HG02610 (cell line): ENCODE data around the gene GAA.

Experiments used
- ATAC-seq: cut with Tn5 transposase; IDR thresholded peaks from one replicate; pipeline ENCODE4 v1.9.1; 2021; ENCODE audit warnings: mild to moderate bottlenecking, moderate library complexity; ENCODE audit not compliant: unreplicated experiment

The GAA gene

DNA sequence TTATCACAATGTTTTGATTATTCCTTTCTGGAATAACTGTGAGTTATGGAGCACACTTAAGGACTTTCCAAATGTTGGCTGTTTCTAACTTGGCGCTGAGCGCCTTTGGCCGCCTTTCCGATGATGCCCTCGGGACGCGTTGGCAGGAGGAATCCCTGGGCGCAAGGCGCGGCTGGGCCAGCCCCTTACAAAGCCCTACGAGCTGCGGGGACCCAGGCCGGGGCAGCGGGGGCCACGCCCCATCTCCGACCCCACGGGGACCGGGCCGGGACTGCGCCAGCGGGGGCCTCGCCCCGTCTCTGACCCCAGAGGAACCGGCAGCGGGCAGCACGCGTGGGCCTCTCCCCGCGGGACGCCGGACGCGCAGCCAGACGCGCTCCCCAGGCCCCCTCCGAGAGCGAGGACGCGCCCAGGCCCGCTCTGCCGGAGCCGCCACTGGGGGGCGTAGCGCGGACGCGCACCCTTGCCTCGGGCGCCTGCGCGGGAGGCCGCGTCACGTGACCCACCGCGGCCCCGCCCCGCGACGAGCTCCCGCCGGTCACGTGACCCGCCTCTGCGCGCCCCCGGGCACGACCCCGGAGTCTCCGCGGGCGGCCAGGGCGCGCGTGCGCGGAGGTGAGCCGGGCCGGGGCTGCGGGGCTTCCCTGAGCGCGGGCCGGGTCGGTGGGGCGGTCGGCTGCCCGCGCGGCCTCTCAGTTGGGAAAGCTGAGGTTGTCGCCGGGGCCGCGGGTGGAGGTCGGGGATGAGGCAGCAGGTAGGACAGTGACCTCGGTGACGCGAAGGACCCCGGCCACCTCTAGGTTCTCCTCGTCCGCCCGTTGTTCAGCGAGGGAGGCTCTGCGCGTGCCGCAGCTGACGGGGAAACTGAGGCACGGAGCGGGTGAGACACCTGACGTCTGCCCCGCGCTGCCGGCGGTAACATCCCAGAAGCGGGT is at the start of gene GAA:
TSS of gene GAA (plus strand) at position 571 of the 935 bp plus-strand sequence. CDS start 3,006 bp downstream, outside the sequence.
- ATAC-seq: peak; percentile 56

DNA sequence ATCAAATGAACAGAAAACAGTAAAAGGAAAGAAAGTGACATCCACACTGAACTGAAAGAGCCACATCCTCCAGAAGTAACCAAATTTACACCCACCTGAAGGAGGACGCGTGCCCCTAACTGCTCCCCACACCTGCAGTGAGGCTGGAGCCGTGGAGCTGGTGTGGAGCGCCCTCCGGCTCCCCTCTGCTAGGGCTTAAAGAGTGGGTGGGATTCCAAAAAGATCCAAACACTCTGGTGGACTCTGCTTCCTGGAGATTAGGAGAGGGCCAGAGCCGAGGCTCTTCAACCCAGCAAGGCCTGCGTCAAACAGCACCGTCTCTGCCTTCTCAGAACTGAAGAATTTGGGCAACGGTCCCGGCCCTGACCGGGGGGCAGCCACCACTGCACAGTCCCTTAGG is 49.7 kb upstream of the GAA start:
- ATAC-seq: no peak

DNA sequence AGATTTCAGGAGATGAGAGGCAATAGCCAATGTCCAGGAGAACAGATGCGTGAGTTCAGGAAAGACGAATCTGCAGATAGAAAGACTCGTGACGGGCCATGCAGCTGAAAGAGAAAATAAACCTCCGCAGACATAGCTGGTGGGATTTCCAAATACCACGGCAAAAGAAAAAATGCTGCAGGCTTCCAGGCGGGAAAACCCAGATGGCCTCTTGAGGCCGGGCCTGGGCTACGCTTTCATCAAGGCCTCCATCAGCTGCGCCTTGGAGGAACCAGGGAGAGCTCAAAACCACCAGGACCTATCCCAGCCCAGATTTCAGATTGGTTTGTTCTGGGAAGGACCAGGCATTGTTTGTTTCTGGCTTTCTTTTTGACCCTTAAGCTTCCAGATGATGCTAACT is 48.3 kb upstream of the GAA start:
- no peak for ATAC-seq

DNA sequence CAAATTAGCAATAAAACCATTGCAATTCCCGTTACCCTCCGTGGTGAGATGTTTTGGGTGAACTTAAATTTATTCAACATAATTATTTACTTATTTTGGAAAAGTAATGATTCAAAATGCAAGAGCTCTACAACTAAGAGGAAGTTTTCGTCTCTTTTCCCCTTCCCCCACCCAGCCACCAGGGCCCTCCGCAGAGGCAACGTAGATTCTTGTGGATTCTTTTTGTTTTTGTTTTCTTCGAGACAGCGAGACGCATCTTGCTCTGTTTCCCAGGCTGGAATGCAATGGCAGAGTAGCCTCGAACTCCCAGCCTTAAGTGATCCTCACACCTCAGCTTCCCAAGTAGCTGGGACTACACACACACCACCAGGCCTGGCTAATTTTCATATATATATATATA is 45.8 kb upstream of the GAA start:
- ATAC-seq: no peak

DNA sequence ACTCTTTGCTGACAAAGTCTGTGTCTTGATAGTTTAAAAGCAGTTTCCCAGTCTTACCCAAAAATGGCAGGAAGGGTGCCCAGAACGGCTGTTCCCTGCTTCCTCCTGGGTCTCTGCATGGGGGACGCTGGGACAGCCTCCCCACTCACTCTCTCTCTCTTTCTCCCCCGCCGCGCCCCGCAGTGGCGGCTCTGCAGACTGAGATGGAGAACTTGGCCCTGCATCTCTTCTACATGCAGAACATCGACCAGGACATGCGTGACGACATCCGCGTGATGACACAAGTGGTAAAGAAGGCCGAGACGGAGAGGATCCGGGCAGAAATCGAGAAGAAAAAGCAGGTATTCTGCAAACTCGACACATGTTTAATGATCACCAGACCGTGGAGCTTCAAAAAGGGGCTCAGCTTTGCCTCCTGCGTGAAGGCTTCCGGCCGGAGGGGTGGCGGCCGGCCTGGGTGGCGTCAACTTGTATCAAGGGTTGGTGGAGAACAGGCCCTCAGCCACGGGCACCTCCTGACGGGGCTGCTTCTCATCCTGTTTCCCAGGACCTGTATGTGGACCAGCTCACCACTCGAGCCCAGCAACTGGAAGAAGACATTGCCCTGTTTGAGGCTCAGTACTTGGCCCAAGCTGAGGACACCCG is 42.9 kb upstream of the GAA start:
- no peak for ATAC-seq

DNA sequence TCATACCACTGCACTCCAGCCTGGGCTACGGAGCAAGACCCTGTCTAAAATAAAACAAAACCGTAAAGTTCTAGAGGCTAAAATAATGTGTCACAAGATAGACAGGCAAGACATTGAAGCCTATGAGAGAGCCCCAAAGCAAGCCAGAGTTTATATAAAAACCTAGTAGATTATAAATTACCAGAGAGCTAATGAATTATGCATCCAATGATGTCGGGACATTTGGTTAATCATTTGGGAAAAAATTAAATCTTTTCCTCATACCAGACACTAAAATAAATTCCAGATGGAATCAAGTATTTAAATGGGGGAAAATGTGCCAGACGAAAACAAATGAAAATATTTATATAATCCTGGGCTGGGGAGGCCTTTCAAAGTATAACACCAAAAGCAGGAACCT is 40.7 kb upstream of the GAA start:
- ATAC-seq: no peak

DNA sequence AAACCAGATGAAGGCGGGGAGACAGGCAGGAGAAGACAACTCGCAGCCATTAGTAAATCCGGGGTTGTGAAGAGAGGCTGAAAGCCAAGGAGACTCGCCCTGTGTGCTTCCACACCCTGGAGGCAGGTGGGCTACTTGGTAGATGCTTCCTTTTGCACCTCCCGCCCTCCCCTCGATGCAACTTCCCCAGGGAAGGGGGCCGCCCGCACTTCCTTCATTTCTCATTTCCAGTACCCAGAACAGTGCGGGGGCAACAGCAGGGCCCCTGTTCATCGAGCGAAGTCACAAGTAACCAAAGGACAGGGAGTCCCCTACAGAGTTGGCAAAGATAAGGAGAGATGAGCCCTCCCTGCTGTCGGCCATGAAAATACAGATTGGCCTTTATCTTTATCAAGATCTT is 40.0 kb upstream of the GAA start:
- no peak for ATAC-seq

DNA sequence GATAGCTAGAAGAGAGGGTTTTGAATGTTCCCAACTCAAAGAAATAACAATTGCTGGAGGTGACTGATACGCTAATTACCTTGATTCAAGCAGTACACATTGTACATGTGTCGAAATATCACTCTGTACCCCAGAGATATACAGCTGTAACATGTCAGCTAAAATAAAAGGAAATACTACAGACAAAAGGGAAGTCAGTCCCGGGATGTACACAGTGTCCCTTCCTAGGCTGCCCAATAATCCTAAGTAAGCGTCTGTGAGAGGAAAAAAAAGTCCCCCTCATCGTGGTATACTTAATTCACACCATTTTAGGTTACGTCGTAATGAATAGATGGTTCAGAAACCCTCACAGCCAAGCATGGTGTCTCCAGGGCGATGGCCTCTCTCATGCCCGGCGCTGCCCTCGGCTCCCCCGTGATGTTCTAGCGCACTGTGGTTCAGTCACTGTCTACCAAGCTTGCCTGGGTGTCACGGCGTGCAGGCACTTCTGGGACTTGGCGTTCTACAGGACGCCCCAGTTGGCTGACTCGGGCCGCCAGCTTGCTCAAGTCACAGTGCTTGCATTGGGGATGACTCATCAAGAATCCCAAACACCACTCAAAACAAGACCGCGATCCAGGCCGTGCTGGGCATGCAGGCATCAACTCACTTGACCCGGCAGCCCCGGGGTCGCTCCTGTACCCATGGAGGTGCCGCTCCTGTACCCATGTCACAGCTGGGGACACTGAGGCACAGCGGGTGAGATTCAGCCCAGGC is 37.4 kb upstream of the GAA start:
- ATAC-seq: no peak

DNA sequence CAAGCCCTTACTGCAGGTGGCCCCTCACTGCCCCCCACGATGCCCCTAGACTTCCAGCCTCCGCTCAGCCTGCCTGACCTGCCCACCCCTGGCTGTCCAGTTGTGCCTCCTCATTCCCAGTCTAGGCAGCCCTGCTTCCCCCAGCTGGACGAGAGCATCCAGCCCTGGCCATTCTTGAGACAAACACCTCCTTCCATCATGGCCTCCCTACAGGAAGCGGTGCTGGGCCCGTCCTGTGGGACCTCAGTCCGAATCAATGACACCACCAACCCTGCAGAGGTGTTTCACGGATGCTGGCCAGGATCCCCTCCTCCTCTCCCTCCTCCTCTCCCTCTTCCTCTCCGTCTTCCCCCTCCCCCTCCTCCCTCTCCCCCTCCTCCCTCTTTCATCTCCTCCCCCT is 36.7 kb upstream of the GAA start:
- ATAC-seq: no peak

DNA sequence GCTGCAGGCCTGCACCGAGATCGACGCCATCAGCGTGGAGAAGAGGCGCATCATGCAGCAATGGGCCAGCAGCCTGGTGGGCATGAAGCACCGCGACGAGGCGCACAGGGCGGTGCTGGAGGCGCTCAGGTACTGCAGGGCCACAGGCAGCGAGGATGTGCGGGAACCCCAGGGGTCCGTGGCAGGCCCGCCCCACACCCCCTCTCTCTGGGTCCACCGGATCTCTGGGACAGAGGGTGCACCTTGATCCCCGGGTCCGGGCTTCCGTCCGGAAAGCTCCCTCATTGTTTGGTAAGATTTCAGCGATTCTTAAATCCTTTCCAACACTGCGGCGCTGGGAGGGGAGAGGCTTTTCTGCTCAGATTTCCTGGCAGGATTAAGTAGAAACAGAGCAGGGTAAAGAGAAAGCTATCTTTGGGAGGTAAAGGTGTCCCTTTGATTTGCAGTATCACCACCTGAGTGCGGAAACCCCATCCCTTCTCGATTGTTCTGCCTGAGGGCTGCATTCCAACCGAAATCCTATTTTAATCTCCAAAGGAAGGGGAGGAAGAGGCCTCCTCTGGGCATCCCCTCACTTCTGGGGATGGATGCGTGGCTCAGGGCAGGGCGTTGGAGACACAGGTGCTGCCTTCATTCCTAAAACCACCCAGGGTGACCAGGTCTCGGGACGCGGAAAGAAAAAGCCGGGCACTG is 35.8 kb upstream of the GAA start:
- ATAC-seq: no peak

DNA sequence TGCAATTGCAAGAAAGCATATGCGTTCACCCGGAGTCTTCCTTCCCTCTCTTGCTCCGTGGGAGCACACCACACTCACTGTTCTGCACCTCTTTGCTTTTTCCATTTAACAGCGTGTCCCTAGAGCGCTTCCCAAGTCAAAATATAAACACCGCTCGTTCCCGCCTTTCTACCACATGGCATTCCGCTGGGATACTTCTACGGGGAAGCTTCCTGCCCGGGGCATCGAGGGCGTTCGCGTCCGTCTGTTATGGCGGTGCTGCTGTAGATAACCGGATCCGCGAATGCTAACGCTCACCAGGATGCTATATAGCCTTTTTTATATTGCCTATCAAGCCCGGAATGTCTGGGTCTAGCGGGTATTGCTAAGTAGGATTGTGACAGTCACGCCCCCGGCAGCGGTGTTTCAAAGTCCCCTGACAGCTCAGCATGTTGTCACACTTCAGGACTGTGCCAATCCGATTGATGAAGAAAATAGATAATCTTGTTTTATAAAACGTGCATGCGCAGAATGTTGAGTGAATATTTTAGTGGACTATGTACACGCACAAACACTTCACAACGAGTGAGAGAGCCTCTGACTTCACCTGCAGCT is 33.9 kb upstream of the GAA start:
- ATAC-seq: no peak

DNA sequence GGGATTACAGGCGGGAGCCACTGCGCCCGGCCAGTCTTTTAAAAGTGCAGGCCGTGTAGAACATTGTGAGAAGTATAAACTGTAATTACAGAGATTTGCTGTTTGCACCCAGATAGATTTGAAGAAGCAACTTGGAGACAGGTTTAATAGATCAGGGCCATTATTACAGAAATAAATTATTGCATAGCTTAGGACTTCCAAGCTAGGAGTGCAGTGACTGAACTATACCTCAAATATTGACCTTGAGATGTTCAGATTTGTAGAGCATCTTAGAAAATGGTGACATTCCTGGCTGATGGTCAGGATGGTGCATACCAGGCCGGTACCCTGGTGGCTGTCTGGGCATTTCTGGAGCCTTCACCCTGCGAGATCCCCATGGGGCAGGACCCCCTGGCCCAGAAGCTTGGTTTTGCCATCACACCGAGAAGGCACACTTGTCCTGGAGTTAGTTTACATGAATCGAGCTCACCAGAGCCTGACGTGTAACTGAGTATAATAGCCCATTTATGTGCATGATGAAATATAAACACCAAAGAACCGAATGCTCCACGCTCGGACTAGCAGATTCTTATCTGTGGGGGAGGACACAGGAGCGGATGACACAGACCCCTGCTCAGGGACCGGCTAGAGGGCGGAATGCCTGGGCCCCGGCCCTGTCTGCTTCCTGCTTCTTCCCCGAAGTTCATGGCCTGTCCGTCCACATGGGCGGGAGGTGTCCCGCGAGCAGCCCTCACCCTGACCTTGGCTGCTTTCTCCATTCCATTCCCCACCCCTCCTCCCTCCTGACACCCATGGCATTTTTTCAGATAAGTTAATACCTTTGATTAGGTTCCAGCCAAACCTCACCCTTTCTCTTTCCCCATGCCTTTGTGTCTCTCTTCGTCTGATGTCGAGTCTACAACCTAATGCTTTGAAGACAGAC is 32.8 kb upstream of the GAA start:
- ATAC-seq: no peak

DNA sequence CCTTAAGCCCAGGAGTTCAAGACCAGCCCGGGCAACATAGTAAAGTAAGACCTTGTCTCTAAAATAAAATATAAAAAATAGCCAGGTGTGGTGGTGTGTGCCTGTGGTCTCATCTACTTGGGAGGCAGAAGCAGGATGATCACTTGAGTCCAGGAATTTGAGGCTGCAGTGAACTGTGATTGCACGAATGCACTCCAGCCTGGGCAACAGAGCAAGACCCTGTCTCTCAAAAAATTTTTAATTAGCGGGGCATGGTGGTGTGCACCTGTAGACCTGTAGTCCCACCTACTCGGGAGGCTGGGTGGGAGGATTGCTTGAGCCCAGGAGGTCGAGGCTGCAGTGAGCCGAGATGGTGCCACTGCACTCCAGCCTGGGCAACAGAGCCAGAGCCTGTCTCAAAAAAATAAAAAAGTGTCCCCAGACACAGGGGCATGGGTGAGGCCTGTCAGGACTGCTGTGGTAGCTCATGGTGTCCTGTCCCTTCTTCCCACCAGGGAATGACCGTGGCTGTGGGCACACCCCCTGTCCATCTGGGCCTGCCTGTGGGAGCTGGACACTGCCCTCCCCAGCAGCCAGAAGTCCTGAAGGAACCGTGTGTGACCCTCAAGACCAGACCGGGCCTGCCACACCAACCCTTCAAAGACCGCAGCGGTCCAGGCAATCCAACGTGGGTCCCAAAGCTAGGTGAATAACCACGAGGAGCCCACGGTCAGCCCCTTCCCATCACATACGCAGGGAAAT is 30.8 kb upstream of the GAA start:
- no peak for ATAC-seq

DNA sequence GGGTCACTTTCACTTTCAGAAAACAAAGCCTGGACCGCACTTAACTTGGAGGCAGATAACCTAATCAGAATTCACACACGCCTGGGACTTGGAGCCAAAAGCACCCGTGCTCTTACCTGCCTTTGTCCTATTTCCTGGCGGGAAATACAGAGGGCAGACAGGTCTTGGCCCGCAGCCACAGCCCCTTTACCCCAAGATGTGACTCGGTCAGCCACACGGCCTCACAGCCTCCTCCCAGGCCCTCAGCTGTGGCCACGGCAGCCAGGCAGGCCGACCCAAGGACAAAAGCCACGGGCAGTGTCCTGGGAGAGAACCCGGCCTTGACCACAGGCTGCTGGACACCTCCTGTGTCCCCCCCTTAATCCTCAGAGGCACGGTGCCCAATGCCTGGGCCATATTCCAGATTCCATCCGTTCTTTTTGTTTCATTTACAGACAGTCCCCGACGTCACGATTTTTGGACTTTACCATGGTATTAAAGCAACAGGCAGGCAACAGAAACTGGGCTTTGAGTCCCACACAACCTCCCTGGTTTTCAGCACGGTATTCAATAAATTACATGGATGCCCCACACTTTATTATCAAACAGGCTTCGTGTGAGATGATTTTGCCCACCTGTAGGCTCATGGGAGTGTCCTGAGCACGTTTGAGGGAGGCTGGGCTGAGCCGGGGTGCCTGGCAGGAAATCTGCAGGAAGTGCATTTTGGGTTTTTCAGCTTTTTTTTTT is 30.1 kb upstream of the GAA start:
- no peak for ATAC-seq

DNA sequence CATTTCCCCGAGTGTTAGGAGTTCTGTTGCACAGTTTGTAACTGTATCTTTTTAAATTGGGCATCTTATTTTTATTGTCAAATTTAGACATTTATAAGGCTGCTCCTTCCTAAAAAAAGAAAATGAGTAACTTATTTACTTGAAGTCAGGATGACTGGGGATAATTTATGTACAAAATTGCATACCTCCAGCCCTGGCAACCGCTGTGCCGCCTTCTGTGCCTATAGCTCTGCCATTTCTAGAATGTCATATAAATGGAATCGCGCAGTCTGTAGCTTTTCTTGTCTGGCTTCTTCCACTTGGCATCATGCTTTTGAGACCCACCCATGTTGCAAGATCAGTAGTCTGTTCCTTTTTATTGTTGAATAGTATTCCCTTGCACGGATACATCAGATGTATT is 29.0 kb upstream of the GAA start:
- ATAC-seq: no peak

DNA sequence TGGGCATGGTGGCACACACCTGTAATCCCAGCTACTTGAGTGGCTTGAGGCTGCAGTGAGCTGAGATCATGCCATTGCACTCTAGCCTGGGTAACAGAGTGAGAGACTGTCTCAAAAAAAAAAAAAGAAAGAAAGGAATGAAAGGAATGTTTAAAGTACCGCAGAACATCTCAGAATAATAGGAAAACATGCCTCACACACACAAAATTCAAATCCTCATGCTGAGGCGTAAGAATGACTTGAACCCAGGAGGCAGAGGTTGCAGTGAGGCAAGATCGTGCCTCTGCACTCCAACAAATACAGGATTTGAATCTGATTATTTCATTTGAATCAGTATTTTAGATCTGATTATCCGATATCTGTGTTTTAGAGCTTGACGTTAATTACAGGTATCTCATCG is 21.3 kb upstream of the GAA start:
- no peak for ATAC-seq

DNA sequence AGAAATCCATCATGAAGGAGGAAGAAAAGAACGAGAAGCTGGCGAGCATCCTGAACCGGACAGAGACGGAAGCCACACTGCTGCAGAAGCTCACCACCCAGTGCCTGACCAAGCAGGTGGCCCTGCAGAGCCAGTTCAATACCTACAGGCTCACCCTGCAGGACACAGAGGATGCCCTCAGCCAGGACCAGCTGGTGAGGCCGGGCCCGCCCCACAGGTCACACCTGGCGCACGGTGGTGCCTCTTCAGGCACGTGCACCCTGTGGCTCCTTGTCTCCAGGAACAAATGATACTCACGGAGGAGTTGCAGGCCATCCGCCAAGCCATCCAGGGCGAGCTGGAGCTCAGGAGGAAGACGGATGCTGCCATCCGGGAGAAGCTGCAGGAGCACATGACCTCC is 19.8 kb upstream of the GAA start:
- ATAC-seq: no peak

DNA sequence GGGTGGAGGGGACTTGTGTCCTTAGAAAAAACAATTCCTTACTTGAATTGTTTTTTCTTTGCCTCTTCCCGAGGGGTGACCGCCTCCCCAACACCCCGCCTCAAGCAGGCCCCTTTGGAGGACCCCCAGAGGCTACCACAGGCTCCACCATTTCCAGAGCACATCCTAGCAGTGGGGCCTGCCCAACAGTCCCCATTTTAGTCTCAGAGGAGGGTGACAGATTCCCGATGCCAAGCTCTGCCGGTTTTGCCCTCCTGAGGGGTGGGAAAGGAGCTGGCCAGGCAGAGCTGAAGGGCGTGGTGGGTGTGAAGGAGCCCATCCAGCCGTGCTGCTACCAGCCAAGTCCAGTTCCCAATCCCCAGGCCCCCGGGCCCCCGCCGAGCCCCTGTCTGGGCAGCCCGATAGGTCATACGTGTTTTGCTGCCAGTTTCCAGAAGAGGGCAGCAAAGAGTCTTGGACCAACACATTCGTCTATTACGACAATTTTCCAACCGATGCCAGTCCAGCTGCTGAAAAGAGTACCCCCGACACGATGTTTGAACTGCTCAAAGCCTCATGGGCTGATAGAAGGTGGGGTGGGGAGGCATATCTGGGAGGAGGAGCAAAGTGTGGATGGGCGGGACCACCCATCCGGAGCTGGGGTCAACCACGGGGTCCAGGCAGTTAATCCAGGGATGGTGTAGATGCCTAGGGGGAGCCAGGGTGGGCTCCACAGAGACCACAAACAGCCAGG is 18.8 kb upstream of the GAA start:
- ATAC-seq: no peak
